CD4-positive, CD25-positive, alpha-beta regulatory T cell (primary cell): ENCODE results near the gene RNH1. TPM values are rescaled to one million over a fixed set of nuclear protein-coding genes. Genes with fewer than 3 reads are reported as not detected.
A peak's percentile ranks its signal among the peaks of the same experiment; 100 is the strongest.

Experiments used
- ATAC-seq, 2 donors: fragments of 150-1000 bp; cut with Tn5 transposase; one replicate each; pipeline ENCODE4 v1.10.0; 2021; ENCODE audit warnings: low read depth in 2 of 2, moderate number of reproducible peaks in 2 of 2, moderate library complexity in 1 of 2
- DNase-seq, 3 donors: peaks; one replicate each; pipeline versions ENCODE4 v3.0.0 to v3.0.0-alpha.2; 2012 to 2022; ENCODE audit warnings: mixed read lengths in 1 of 3
- H3K27ac ChIP-seq: one replicate; pipeline ENCODE4 v1.7.0; 2013; ENCODE audit warnings: mild to moderate bottlenecking, low read length; ENCODE audit not compliant: insufficient read depth, poor library complexity, severe bottlenecking
- H3K27me3 ChIP-seq: one replicate; pipeline ENCODE4 v1.7.0; 2013; ENCODE audit warnings: low read length; ENCODE audit not compliant: control insufficient read depth, insufficient read depth
- H3K36me3 ChIP-seq: one replicate; pipeline ENCODE4 v1.7.0; 2013; ENCODE audit warnings: mild to moderate bottlenecking, low read length, moderate library complexity; ENCODE audit not compliant: control insufficient read depth, insufficient read depth
- H3K4me1 ChIP-seq: 2 replicates; pipeline ENCODE4 v1.7.0; 2013; ENCODE audit warnings: mild to moderate bottlenecking, low read length; ENCODE audit not compliant: insufficient read depth, control insufficient read depth, poor library complexity, severe bottlenecking
- H3K4me3 ChIP-seq: one replicate; pipeline ENCODE4 v1.7.0; 2013; ENCODE audit warnings: low read depth, mild to moderate bottlenecking, low read length, moderate library complexity
- H3K9me3 ChIP-seq, 2 experiments: 1 replicate in 1 of 2; 2 replicates in 1 of 2; pipeline ENCODE4 v1.7.0; 2013; ENCODE audit warnings: low read length in 2 of 2, mild to moderate bottlenecking in 1 of 2, moderate library complexity in 1 of 2; ENCODE audit not compliant: control insufficient read depth in 2 of 2
- H3K27ac Mint-ChIP-seq, 3 donors: one replicate each; pipeline ENCODE4 v1.8.0; 2020 to 2022; ENCODE audit warnings: mild to moderate bottlenecking in 3 of 3, mixed read lengths in 3 of 3, moderate library complexity in 2 of 3
- H3K27me3 Mint-ChIP-seq: one replicate; pipeline ENCODE4 v1.8.0; 2022; ENCODE audit warnings: mild to moderate bottlenecking, mixed read lengths
- H3K36me3 Mint-ChIP-seq: one replicate; pipeline ENCODE4 v1.8.0; 2020; ENCODE audit warnings: mixed read lengths
- H3K4me1 Mint-ChIP-seq, 4 donors: one replicate each; pipeline ENCODE4 v1.8.0; 2020 to 2022; ENCODE audit warnings: mixed read lengths in 4 of 4, mild to moderate bottlenecking in 1 of 4
- H3K4me3 Mint-ChIP-seq, 4 donors: one replicate each; pipeline ENCODE4 v1.8.0; 2020 to 2022; ENCODE audit warnings: mild to moderate bottlenecking in 4 of 4, mixed read lengths in 4 of 4, moderate library complexity in 3 of 4
- H3K9me3 Mint-ChIP-seq, 7 donors: one replicate each; pipeline ENCODE4 v1.8.0; 2020 to 2022; ENCODE audit warnings: mixed read lengths in 7 of 7, mild to moderate bottlenecking in 3 of 7, moderate library complexity in 2 of 7
- polyA plus RNA-seq, 4 donors: library from polyadenylated mRNA; unstranded; fragments of 300-500 nt; fragmentation: Illumina TruSeq; gene quantifications; one replicate each; pipeline ENCODE4 v1.2.3, GENCODE V29; 2021
- total RNA-seq: library from RNA; stranded (reverse); gene quantifications from one replicate; pipeline ENCODE4 v1.2.3, GENCODE V29; 2022

RNH1 gene
- total and polyA plus RNA-seq, 5 donors from 2014 or later = 112 to 155 (median 133) TPM

DNA sequence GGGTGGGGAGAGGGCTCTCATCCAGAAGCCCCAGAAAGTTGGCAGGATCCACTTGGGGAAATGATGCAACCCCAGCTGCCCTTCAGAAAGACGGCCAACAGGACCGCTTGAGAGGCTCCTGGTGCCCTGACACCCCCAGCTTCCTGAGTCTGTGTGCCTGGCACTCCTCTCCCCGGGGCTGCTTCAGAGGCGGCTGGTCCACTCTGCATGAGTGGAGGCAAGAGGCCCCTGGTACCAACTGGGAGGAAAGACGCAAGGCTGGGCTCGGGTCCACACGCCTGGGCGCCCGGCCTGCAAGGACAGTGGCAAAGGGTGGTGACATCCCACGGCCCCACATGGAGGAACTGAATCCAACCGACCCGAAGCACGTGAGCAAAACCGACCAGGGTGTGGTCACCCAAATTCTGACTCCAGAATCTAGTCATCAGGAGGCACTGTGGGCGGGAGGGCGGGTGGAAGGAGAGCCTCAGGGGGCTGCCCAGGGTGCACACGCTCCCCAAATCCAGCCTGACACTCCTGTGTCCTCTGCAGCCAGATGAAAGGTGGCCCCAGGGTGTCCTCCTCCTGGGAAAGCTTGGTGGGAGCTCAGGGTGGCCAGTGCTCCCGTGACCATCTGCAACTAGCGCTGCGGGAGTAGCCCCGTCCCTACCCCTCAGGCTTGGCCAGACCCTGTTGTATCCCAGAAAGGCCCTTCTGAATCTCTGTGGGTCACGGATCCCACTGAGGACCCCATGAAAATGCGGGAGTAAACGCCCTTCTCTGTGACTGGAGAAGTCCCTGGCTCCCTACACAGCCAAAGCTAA is 3.7 kb downstream of the RNH1 start:
- peaks cover 44% of the 10 kb centered on the region for H3K4me1 ChIP-seq
- no peak overlapping the region for H3K4me3 ChIP-seq
- Mint-ChIP-seq H3K27me3 (peaks cover 6% of the 10 kb centered on the region), H3K4me3 (peak overlapping the region; percentile 5 to 56 (median 34)), H3K36me3 (peaks cover 3% of the 10 kb centered on the region), H3K9me3 (no peaks in the 10 kb centered on the region), H3K27ac (peak overlapping the region in 2 of 3 donors; percentile 38 to 65), H3K4me1 (peaks cover 0 to 44% (median 13%) of the 10 kb centered on the region in 4 donors)
- no peaks in the 10 kb centered on the region for H3K27me3 ChIP-seq
- ATAC-seq = no peak
- H3K36me3 ChIP-seq = peaks cover 28% of the 10 kb centered on the region
- no peak overlapping the region for H3K27ac ChIP-seq
- no peaks in the 10 kb centered on the region for H3K9me3 ChIP-seq
- DNase-seq = peak in 1 of 3 donors; percentile 33

DNA sequence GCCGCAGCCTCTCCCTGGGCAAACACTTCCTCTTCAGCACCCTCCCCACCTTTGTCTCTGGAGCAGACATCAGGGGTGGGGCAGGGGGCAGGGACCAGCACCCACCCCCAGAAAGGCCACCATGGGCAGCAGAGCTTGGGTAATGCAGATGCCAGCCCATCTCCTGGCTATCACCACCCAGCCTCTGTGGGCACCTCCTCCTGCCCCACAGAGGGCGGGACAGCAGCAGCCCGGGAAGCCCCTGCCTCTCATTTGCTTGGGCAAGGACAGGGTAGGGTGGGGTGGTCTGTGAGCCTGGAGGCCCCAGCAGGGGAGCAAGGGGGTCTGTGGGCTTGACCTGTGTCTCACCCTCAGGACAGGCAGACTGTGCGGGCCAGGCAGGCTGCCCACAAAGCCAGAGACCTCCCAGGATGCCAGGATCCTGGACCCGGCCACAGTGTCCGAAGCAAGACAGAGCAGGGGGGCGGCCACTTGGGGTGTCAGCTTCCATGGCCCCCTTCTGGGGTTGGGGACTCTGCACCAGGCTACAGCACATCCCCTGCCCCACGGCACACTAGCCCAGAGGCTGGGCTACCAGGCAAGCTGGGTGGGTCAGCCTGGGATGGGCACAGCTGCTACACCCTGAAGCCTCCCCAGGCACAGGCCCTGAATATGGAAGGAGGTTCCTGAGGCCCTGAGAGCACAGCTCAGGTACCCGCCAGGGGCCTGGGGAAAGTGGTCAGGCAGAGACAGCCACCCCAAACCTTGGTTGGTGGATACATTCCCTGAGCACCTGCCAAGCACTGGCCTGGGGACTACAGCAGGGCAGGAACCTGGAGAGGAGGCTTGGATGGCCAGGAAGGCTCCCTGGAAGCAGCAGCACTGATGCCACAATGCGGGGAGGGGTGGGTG is 4.5 kb downstream of the RNH1 start:
- DNase-seq (no peak), ATAC-seq (no peak)
- Mint-ChIP-seq H3K36me3 (peaks cover 7% of the 10 kb centered on the region), H3K4me3 (peak overlapping the region in 1 of 4 donors; percentile 83), H3K4me1 (peaks cover 0 to 41% (median 13%) of the 10 kb centered on the region in 4 donors), H3K27ac (peak overlapping the region in 1 of 3 donors; percentile 71), H3K27me3 (peaks cover 6% of the 10 kb centered on the region), H3K9me3 (no peaks in the 10 kb centered on the region)
- Histone ChIP-seq H3K9me3 (no peaks in the 10 kb centered on the region), H3K27ac (no peak overlapping the region), H3K4me1 (peaks cover 40% of the 10 kb centered on the region), H3K36me3 (peaks cover 36% of the 10 kb centered on the region), H3K4me3 (no peak overlapping the region), H3K27me3 (no peaks in the 10 kb centered on the region)

DNA sequence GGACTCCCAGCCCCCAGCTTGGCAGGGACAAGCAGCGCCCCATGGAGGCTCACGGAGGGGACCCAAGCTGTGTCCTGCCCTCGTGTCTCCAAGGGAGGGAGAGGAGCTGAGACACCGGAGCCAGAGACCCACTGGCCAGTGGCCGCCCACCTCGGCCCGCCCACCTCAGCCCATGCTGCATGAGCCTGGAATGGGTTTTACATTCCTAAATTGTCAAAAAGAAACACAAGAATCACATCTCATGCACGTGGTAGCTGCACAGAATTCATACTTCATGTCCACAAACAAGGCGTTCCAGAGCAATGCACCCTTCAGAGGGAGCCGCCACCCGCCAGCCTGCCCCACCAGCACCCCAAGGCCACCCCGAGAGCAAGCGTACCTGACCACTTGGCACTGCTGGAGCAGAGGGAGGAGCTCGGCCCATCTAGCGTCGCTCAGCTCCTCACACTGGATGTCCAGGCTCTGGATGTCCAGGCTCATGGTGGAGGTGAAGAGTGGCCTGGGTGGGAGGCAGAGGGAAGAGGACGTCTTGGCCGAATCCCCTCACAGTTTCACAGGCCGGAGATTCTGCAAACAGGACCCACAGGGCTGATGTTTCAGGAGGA is 5.3 kb downstream of the RNH1 start:
- Histone ChIP-seq H3K27me3 (no peaks in the 10 kb centered on the region), H3K4me3 (no peak overlapping the region), H3K4me1 (peaks cover 37% of the 10 kb centered on the region), H3K27ac (no peak overlapping the region), H3K9me3 (no peaks in the 10 kb centered on the region), H3K36me3 (peaks cover 43% of the 10 kb centered on the region)
- peaks cover 0 to 48% (median 13%) of the 10 kb centered on the region in 4 donors for H3K4me1 Mint-ChIP-seq
- DNase-seq = no peak
- H3K4me3 Mint-ChIP-seq = no peak overlapping the region
- peaks cover 6% of the 10 kb centered on the region for H3K27me3 Mint-ChIP-seq
- H3K9me3 Mint-ChIP-seq = no peaks in the 10 kb centered on the region
- peaks cover 14% of the 10 kb centered on the region for H3K36me3 Mint-ChIP-seq
- ATAC-seq = no peak
- H3K27ac Mint-ChIP-seq = no peak overlapping the region

DNA sequence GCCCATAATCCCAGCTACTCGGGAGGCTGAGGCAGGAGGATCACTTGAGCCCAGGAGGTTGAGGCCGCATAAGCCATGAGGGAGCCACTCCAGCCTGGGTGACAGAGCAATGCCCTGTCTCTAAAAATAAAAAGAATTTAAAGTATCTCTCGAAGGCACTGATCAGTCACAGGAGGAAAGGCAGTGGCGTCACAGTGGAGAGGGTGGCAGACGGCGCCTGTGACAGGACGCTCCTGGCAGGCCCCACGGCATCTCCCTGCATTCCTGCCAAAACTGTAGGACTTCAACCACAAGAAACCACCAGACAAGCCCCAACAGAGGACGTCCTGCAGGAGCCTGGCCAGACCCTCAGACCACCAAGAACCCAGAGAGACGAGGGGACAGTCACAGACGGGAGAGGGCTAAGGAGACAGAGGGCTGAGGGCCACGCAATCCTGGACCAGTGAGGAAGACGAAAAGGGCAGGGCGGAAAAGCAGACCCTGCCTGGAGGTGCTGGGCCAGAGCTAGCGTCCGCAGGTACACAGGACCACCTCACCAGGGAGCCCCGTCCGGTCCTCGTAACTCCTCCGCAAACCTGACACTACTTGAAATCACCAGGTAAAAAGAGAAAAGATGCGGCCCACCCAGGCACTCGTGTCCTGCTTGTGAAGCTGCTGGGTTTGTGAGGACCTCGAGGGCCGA is 5.9 kb downstream of the RNH1 start:
- H3K9me3 Mint-ChIP-seq = no peaks in the 10 kb centered on the region
- H3K27me3 Mint-ChIP-seq = no peaks in the 10 kb centered on the region
- Histone ChIP-seq H3K27ac (no peak overlapping the region), H3K9me3 (no peaks in the 10 kb centered on the region), H3K36me3 (peaks cover 45% of the 10 kb centered on the region), H3K4me1 (peaks cover 33% of the 10 kb centered on the region), H3K27me3 (no peaks in the 10 kb centered on the region), H3K4me3 (no peak overlapping the region)
- H3K27ac Mint-ChIP-seq = no peak overlapping the region
- peaks cover 0 to 44% (median 10%) of the 10 kb centered on the region in 4 donors for H3K4me1 Mint-ChIP-seq
- no peak for ATAC-seq
- DNase-seq = no peak
- peaks cover 14% of the 10 kb centered on the region for H3K36me3 Mint-ChIP-seq
- H3K4me3 Mint-ChIP-seq = peak overlapping the region in 3 of 4 donors; percentile 32 to 73 (median 48)

DNA sequence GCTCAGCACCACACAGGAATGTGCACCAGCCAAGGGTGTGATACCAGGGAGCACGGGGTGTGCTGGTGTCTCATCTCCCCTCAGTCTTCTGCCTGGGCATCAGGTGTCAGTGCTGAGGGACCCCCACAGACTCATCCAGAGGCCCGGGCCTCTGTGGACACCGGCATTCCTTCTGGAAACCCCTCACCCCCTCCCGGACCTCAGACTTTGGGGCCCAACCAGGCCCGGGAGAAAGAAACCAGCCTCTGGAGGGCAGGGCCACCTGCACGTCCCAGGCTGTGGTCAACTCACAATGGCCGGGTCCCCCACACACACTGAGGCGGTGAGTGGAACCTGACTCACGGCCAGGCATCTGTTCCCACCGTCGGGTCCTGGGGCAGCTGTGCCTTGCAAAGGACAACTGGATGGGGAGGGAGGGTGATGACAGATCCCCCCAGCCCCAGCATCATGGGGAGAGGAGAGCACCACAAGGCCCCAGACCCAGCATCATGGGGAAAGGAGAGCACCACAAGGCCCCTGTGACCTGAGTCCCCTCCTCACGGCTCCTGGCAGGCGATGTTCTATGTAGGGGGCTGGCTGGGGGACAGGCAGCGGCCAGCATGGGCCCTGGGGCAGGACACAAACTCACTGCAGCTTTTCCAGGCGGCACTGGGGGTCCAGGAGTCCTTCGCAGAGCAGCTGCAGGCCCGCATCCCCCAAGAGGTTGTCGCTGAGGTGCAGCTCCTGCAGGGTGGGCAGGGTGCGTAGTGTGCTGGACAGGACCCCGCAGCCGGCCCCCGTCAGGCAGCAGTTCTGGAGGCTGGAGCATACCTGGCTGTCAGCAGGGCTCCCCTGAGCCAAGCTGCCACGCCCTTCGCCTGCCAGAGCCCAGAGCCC is 7.6 kb downstream of the RNH1 start:
- Histone ChIP-seq H3K4me3 (no peak overlapping the region), H3K27ac (no peak overlapping the region), H3K4me1 (peaks cover 16% of the 10 kb centered on the region), H3K36me3 (peaks cover 58% of the 10 kb centered on the region), H3K9me3 (no peaks in the 10 kb centered on the region), H3K27me3 (no peaks in the 10 kb centered on the region)
- peaks cover 18% of the 10 kb centered on the region for H3K36me3 Mint-ChIP-seq
- no peaks in the 10 kb centered on the region for H3K9me3 Mint-ChIP-seq
- no peak for ATAC-seq
- no peak overlapping the region for H3K27ac Mint-ChIP-seq
- H3K4me3 Mint-ChIP-seq = no peak overlapping the region
- H3K4me1 Mint-ChIP-seq = peaks cover 0 to 31% (median 3%) of the 10 kb centered on the region in 4 donors
- DNase-seq = no peak
- no peaks in the 10 kb centered on the region for H3K27me3 Mint-ChIP-seq

DNA sequence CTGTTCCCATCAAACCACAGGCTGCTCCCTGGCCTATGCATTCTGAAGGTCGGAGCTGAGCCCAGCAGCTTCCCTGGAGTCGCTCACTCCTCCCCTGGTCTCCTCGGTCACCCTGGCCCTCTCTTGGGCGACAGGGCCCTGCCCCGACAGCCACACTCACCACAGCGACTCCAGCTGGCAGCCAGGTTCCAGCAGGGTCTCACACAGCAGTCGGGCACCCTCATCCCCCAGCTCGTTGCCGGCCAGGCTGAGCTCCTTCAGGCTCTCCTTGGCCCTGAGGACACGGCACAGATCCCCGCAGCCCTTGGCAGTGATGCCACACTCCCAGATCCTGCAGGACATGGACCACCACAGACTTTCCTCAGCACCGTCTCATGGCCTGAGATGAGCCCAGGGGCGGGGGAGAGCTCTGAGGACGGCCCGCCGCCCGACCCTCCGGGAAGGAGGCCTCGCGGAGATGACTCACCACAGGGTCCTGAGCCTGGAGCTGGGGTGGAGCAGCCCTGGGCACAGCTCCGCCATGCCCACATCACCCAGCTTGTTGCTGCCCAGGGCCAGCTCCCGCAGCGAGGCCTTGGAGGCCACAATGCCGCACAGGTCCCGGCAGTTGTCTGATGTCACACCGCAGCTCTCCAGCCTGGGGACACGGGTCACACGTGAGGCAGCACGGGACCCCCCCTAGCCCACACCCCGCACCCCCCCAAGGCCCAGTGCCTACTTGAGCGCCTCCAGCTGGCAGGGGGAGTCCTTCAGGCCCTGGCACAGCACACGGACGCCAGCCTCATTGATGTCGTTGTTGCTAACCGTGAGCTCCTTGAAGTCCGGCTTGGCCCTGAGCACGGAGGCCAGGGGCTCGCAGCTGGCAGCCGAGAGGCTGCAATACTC is 8.5 kb downstream of the RNH1 start:
- Histone ChIP-seq H3K27ac (no peak overlapping the region), H3K9me3 (no peaks in the 10 kb centered on the region), H3K27me3 (no peaks in the 10 kb centered on the region), H3K4me3 (no peak overlapping the region), H3K36me3 (peaks cover 61% of the 10 kb centered on the region), H3K4me1 (peaks cover 7% of the 10 kb centered on the region)
- Mint-ChIP-seq H3K27ac (no peak overlapping the region), H3K4me3 (no peak overlapping the region), H3K27me3 (no peaks in the 10 kb centered on the region), H3K4me1 (peaks cover 0 to 27% (median 3%) of the 10 kb centered on the region in 4 donors), H3K9me3 (no peaks in the 10 kb centered on the region), H3K36me3 (peaks cover 18% of the 10 kb centered on the region)
- DNase-seq (no peak), ATAC-seq (no peak)
